H1 (cell line): ENCODE results near the gene EXOSC7. TPM values are rescaled to one million over a fixed set of nuclear protein-coding genes. Genes with fewer than 3 reads are reported as not detected.

Source experiments
- CTCF ChIA-PET: fragments of 300-600 bp; sonication (Branson Sonifier 250); formaldehyde crosslinking; loops from one replicate; lab custom pipeline; 2021; ENCODE audit not compliant: partially characterized antibody; lab: Charles Lee
- POLR2A ChIA-PET: fragments of 300-600 bp; sonication (Branson Sonifier 250); formaldehyde crosslinking; loops from one replicate; lab custom pipeline; 2021; ENCODE audit warnings: inconsistent platforms; ENCODE audit not compliant: partially characterized antibody; lab: Charles Lee
- DNase-seq, 2 experiments: peaks; one replicate each; pipeline versions ENCODE4 v3.0.0 to v3.0.0-alpha.2; 2010 to 2022; ENCODE audit warnings: low spot score in 2 of 2, low read depth in 1 of 2, mixed read lengths in 1 of 2
- FAIRE-seq: peaks from 2 replicates; lab custom pipeline; 2011; peaks lifted over from hg19 to GRCh38; lab: Jason Lieb, UNC
- H2AFZ ChIP-seq: 2 replicates; pipeline ENCODE4 v1.8.1; 2012; ENCODE audit warnings: low read length, inconsistent platforms
- H2AK5ac ChIP-seq: 2 replicates; pipeline ENCODE4 v1.6.1; 2013; ENCODE audit warnings: low read depth, low read length
- H2BK120ac ChIP-seq: replicated peaks from 2 replicates; pipeline ENCODE3; 2013; ENCODE audit warnings: low read depth, low read length, inconsistent platforms
- H2BK12ac ChIP-seq: 2 replicates; pipeline ENCODE4 v1.6.1; 2013; ENCODE audit warnings: low read depth, low read length
- H2BK15ac ChIP-seq: 2 replicates; pipeline ENCODE4 v1.6.1; 2013; ENCODE audit warnings: low read length
- H2BK20ac ChIP-seq: 2 replicates; pipeline ENCODE4 v1.6.1; 2013; ENCODE audit warnings: low read length
- H2BK5ac ChIP-seq: 2 replicates; pipeline ENCODE4 v1.6.1; 2013; ENCODE audit warnings: low read depth, low read length
- H3K14ac ChIP-seq: 2 replicates; pipeline ENCODE4 v1.6.1; 2013; ENCODE audit warnings: inconsistent platforms; ENCODE audit not compliant: insufficient read length
- H3K18ac ChIP-seq: 2 replicates; pipeline ENCODE4 v1.6.1; 2013; ENCODE audit warnings: low read length; ENCODE audit errors: extremely low read depth
- H3K23ac ChIP-seq: 2 replicates; pipeline ENCODE4 v1.6.1; 2013; ENCODE audit warnings: inconsistent platforms; ENCODE audit not compliant: insufficient read length
- H3K23me2 ChIP-seq: 2 replicates; pipeline ENCODE4 v1.6.1; 2013; ENCODE audit warnings: low read depth, low read length
- H3K27ac ChIP-seq: 2 replicates; pipeline ENCODE4 v1.6.1; 2011; ENCODE audit warnings: low read depth, low read length, inconsistent platforms
- H3K27me3 ChIP-seq, 4 experiments: replicated peaks in 1 of 4; 1 replicate in 1 of 4; 2 replicates in 3 of 4; pipeline versions ENCODE4 v1.6.1 to v1.8.1; 2011 to 2013; ENCODE audit warnings: low read length in 3 of 4, mild to moderate bottlenecking in 3 of 4, inconsistent platforms in 2 of 4, mixed read lengths in 2 of 4, moderate library complexity in 1 of 4; ENCODE audit not compliant: control insufficient read depth in 3 of 4, insufficient read depth in 3 of 4; ENCODE audit errors: extremely low read depth in 1 of 4
- H3K36me3 ChIP-seq, 4 experiments: 2 replicates each; pipeline versions ENCODE4 v1.6.1 to v1.8.1; 2011 to 2013; ENCODE audit warnings: mild to moderate bottlenecking in 4 of 4, low read length in 3 of 4, moderate library complexity in 2 of 4, control low read depth in 1 of 4, inconsistent platforms in 1 of 4; ENCODE audit not compliant: insufficient read depth in 4 of 4, control insufficient read depth in 2 of 4
- H3K4ac ChIP-seq: replicated peaks from 2 replicates; pipeline ENCODE3; 2013; ENCODE audit warnings: low read length, low read depth, mixed read lengths, inconsistent platforms; ENCODE audit not compliant: insufficient read length
- H3K4me1 ChIP-seq, 4 experiments: replicated peaks in 1 of 4; 1 replicate in 1 of 4; 2 replicates in 3 of 4; pipeline versions ENCODE4 v1.6.1 to v1.8.1; 2011 to 2013; ENCODE audit warnings: low read length in 3 of 4, inconsistent platforms in 2 of 4, mixed read lengths in 1 of 4; ENCODE audit not compliant: insufficient read depth in 4 of 4, control insufficient read depth in 3 of 4
- H3K4me2 ChIP-seq, 2 experiments: 2 replicates each; pipeline versions ENCODE4 v1.6.1 to v1.8.1; 2011 to 2013; ENCODE audit warnings: low read depth in 2 of 2, low read length in 2 of 2, control low read depth in 1 of 2, inconsistent platforms in 1 of 2, mild to moderate bottlenecking in 1 of 2; ENCODE audit not compliant: insufficient read depth in 1 of 2
- H3K4me3 ChIP-seq, 4 experiments: fragments of 200-600, 300-600 bp in 1 of 4; sonication (generic), shearing (Covaris generic), sonication (Bioruptor Twin) in 1 of 4; 2 replicates each; pipeline versions ENCODE4 v1.5.1 to v1.8.1; 2011 to 2016; ENCODE audit warnings: low read length in 4 of 4, low read depth in 3 of 4, control low read depth in 2 of 4, inconsistent platforms in 2 of 4, mild to moderate bottlenecking in 2 of 4, mixed read lengths in 1 of 4, moderate library complexity in 1 of 4; ENCODE audit not compliant: insufficient read depth in 2 of 4; ENCODE audit errors: extremely low read depth in 1 of 4
- H3K56ac ChIP-seq: replicated peaks from 2 replicates; pipeline ENCODE3; 2013; ENCODE audit warnings: low read depth, mild to moderate bottlenecking, mixed read lengths, low read length, inconsistent platforms; ENCODE audit not compliant: insufficient read length
- H3K79me1 ChIP-seq: 2 replicates; pipeline ENCODE4 v1.6.1; 2013; ENCODE audit warnings: low read depth, low read length, control low read depth
- H3K79me2 ChIP-seq, 2 experiments: 2 replicates each; pipeline versions ENCODE4 v1.6.1 to v1.8.1; 2012 to 2013; ENCODE audit warnings: low read length in 2 of 2, mild to moderate bottlenecking in 2 of 2, inconsistent platforms in 1 of 2; ENCODE audit not compliant: insufficient read depth in 2 of 2, control insufficient read depth in 1 of 2
- H3K9ac ChIP-seq, 4 experiments: replicated peaks in 1 of 4; 1 replicate in 1 of 4; 2 replicates in 3 of 4; pipeline versions ENCODE4 v1.6.1 to v1.8.1; 2011 to 2013; ENCODE audit warnings: low read depth in 3 of 4, low read length in 3 of 4, control low read depth in 2 of 4, mild to moderate bottlenecking in 2 of 4, moderate library complexity in 2 of 4, inconsistent platforms in 1 of 4; ENCODE audit errors: extremely low read depth in 1 of 4
- H3K9me3 ChIP-seq, 2 experiments: 2 replicates each; pipeline versions ENCODE4 v1.6.1 to v1.8.1; 2012 to 2013; ENCODE audit warnings: mild to moderate bottlenecking in 2 of 2, moderate library complexity in 2 of 2, control low read depth in 1 of 2, inconsistent platforms in 1 of 2, low read depth in 1 of 2, low read length in 1 of 2, mixed read lengths in 1 of 2; ENCODE audit not compliant: insufficient read depth in 2 of 2
- H4K20me1 ChIP-seq, 2 experiments: replicated peaks in 1 of 2; 2 replicates each; pipeline versions ENCODE3 to v1.8.1; 2011 to 2013; ENCODE audit warnings: inconsistent platforms in 2 of 2, low read length in 2 of 2, mild to moderate bottlenecking in 1 of 2; ENCODE audit not compliant: insufficient read depth in 2 of 2, control insufficient read depth in 1 of 2
- H4K5ac ChIP-seq: 2 replicates; pipeline ENCODE4 v1.6.1; 2013; ENCODE audit warnings: low read length, low read depth, mixed read lengths, inconsistent platforms; ENCODE audit not compliant: insufficient read length
- H4K8ac ChIP-seq: 2 replicates; pipeline ENCODE4 v1.8.0; 2013; ENCODE audit warnings: mild to moderate bottlenecking, moderate library complexity, low read length, inconsistent platforms; ENCODE audit not compliant: insufficient read depth; ENCODE audit errors: extremely low read depth
- H4K91ac ChIP-seq: replicated peaks from 2 replicates; pipeline ENCODE3; 2013; ENCODE audit warnings: low read length, mixed read lengths, inconsistent platforms; ENCODE audit not compliant: insufficient read length
- CHD1 ChIP-seq: IDR thresholded peaks from 2 replicates; pipeline ENCODE4 v1.6.1; 2012; ENCODE audit warnings: low read depth, low read length, improper control_type of control experiment
- JUN ChIP-seq: IDR thresholded peaks from 2 replicates; pipeline ENCODE4 v1.6.1; 2011; ENCODE audit warnings: low read depth, mild to moderate bottlenecking, improper control_type of control experiment, low read length
- JUND ChIP-seq: IDR thresholded peaks from 2 replicates; pipeline ENCODE4 v1.6.1; 2011; ENCODE audit warnings: mild to moderate bottlenecking, improper control_type of control experiment, low read length
- POLR2A ChIP-seq, 2 experiments: IDR thresholded peaks; 1 replicate in 1 of 2; 2 replicates in 1 of 2; pipeline ENCODE4 v1.6.1; 2011; ENCODE audit warnings: low read depth in 2 of 2, low read length in 2 of 2, mild to moderate bottlenecking in 2 of 2; ENCODE audit errors: control extremely low read depth in 1 of 2
- RBBP5 ChIP-seq: IDR thresholded peaks from 2 replicates; pipeline ENCODE4 v1.7.1; 2012; ENCODE audit warnings: low read depth, mild to moderate bottlenecking, inconsistent platforms, low read length, moderate library complexity, borderline replicate concordance
- SIN3A ChIP-seq, 2 experiments: IDR thresholded peaks in 1 of 2; conservative IDR thresholded peaks in 1 of 2; 2 replicates each; pipeline ENCODE4 v1.6.1; 2011 to 2012; ENCODE audit warnings: low read length in 2 of 2, improper control_type of control experiment in 1 of 2, low read depth in 1 of 2, mild to moderate bottlenecking in 1 of 2
- SP2 ChIP-seq: IDR thresholded peaks from 2 replicates; pipeline ENCODE4 v1.6.1; 2012; ENCODE audit warnings: mild to moderate bottlenecking, low read length, inconsistent platforms
- TAF1 ChIP-seq: IDR thresholded peaks from 2 replicates; pipeline ENCODE4 v1.6.1; 2011; ENCODE audit warnings: mild to moderate bottlenecking, low read depth, low read length
- TAF7 ChIP-seq: optimal IDR thresholded peaks from 2 replicates; pipeline ENCODE3; 2011; ENCODE audit warnings: low read depth, mild to moderate bottlenecking, inconsistent platforms, low read length, moderate library complexity, borderline replicate concordance
- TEAD4 ChIP-seq: IDR thresholded peaks from 2 replicates; pipeline ENCODE4 v1.6.1; 2012; ENCODE audit warnings: low read depth, low read length, inconsistent platforms, mixed read lengths
- WGBS, 2 experiments: shearing (Covaris generic) in 1 of 2; methylation state at CpG; one replicate each; pipeline versions ENCODE4 v1.1.6 to v1.1.7; 2013 to 2015; ENCODE audit warnings: low lambda C conversion rate in 2 of 2, mixed read lengths in 2 of 2, inconsistent platforms in 1 of 2, low coverage in 1 of 2, missing lambda C conversion rate in 1 of 2; ENCODE audit not compliant: insufficient replicate concordance in 2 of 2, insufficient coverage in 1 of 2, insufficient read length in 1 of 2; ENCODE audit errors: extremely low coverage in 1 of 2, missing lambda C conversion rate in 1 of 2; 5-methylcytosine and 5-hydroxymethylcytosine counted together
- polyA plus RNA-seq, 7 experiments: library from polyadenylated mRNA; depleted of rRNA in 3 of 7; stranded (reverse) in 5 of 7; unstranded in 2 of 7; fragments of >200 nt in 5 of 7; fragments of 200-250 nt in 2 of 7; gene quantifications; 1 replicate in 5 of 7; 2 replicates in 1 of 7; 4 replicates in 1 of 7; pipeline versions ENCODE4 v1.2.1 to v1.2.3, GENCODE V29; 2011 to 2013; ENCODE audit warnings: missing spikeins in 2 of 7, mixed read lengths in 2 of 7
- total RNA-seq: library from RNA; stranded (reverse); fragmentation: NEBNext Ultra II Directional; extraction: Animal tissue kit (Norgen Biotek cat#: 25700); gene quantifications from 2 replicates; pipeline ENCODE4 v1.2.1, GENCODE V29; 2021
- TF ChIP-seq, protein P1 (sequence below), 3 experiments: IDR thresholded peaks; 1 replicate in 2 of 3; 2 replicates in 1 of 3; pipeline versions ENCODE4 v1.5.1 to v1.6.1; 2011; ENCODE audit warnings: low read length in 3 of 3, mild to moderate bottlenecking in 3 of 3, inconsistent platforms in 2 of 3, low read depth in 1 of 3, moderate library complexity in 1 of 3; ENCODE audit not compliant: insufficient read depth in 1 of 3; ENCODE audit errors: control extremely low read depth in 1 of 3
- TF ChIP-seq, protein P2 (sequence below): IDR thresholded peaks from 2 replicates; pipeline ENCODE4 v1.6.1; 2012; ENCODE audit warnings: inconsistent platforms

The EXOSC7 gene
- total and polyA plus RNA-seq, 2 of the 8 experiments (the other 6 are each of a cell fraction or from before 2014, with no cell fraction given), result 92.7 to 94.5 TPM

DNA sequence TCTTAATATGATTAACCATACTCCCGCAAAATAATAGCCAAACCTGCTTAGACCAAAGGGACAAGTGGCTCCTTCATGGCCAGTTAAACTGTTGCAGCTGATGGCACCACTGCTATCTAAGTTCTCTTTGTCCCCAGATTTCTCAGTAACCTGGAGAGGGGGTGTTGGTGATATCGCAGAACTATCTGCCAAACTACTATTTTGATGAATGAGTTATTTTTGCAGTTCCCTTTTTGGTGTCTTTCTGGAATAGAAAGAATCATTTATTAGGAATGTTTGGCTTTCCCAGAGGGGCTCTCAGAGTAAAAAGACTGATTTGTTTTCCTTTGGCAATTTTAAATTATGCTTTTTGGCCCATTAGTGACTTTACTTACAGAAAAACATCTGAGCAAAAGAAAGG is 83.1 kb downstream of the EXOSC7 start:
- Histone ChIP-seq H3K27ac (no peak overlapping the region), H3K4me1 (peaks cover 2 to 10% (median 3%) of the 10 kb centered on the region in 4 experiments; a peak in 5 of 7 replicates), H2BK20ac (no peak overlapping the region), H2AK5ac (no peak overlapping the region), H3K79me2 (no peaks in the 10 kb centered on the region), H2BK15ac (no peak overlapping the region), H3K4me3 (no peak overlapping the region), H4K20me1 (peaks cover 0 to 2% of the 10 kb centered on the region in 2 experiments), H4K5ac (no peak overlapping the region), H3K23ac (no peak overlapping the region), H3K9me3 (no peaks in the 10 kb centered on the region), H2BK5ac (no peak overlapping the region), H3K9ac (no peak overlapping the region), H3K18ac (no peak overlapping the region), H4K91ac (no peak overlapping the region), H3K23me2 (no peaks in the 10 kb centered on the region), H3K56ac (no peak overlapping the region), H3K79me1 (no peaks in the 10 kb centered on the region), H3K27me3 (peaks cover 10 to 41% (median 39%) of the 10 kb centered on the region in 4 experiments), H2BK12ac (no peak overlapping the region), H4K8ac (no peak overlapping the region), H3K4ac (no peak overlapping the region), H3K4me2 (no peak overlapping the region), H3K36me3 (no peaks in the 10 kb centered on the region), H2BK120ac (no peak overlapping the region), H2AFZ (no peak overlapping the region), H3K14ac (no peak overlapping the region)
- ChIA-PET CTCF (interaction anchor here (14.6 kb wide), 1 partner anchor 19 kb away, joined by 263 read pairs; no protein-coding TSS in a partner anchor), POLR2A (no interaction called here)
- FAIRE-seq (no peak), DNase-seq (no peak)
- 88% methylated on average over 2 of the region's 2 CpGs; no CpG with 5 or more reads in 1 of the 2 experiments for WGBS, 2 experiments
- no peak for TF ChIP-seq RBBP5
- no peak for TF ChIP-seq JUND
- no peak for TF ChIP-seq SP2
- no peak for TF ChIP-seq SIN3A (conservative IDR thresholded peaks at IDR 0.05 in 1 of 2, IDR thresholded peaks at IDR 0.05 in 1 of 2; ENCODE audit: low read depth in 1 of 2, low read length in 2 of 2)
- no peak for TF ChIP-seq TAF1
- TF ChIP-seq TAF7, result no peak
- TF ChIP-seq JUN, result no peak
- no peak for TF ChIP-seq CHD1
- TF ChIP-seq, protein P1, sequence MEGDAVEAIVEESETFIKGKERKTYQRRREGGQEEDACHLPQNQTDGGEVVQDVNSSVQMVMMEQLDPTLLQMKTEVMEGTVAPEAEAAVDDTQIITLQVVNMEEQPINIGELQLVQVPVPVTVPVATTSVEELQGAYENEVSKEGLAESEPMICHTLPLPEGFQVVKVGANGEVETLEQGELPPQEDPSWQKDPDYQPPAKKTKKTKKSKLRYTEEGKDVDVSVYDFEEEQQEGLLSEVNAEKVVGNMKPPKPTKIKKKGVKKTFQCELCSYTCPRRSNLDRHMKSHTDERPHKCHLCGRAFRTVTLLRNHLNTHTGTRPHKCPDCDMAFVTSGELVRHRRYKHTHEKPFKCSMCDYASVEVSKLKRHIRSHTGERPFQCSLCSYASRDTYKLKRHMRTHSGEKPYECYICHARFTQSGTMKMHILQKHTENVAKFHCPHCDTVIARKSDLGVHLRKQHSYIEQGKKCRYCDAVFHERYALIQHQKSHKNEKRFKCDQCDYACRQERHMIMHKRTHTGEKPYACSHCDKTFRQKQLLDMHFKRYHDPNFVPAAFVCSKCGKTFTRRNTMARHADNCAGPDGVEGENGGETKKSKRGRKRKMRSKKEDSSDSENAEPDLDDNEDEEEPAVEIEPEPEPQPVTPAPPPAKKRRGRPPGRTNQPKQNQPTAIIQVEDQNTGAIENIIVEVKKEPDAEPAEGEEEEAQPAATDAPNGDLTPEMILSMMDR (IDR thresholded peaks at IDR 0.05; ENCODE audit: control extremely low read depth in 1 of 3, insufficient read depth in 1 of 3, low read depth in 1 of 3, low read length in 3 of 3), result no peak
- no peak for TF ChIP-seq POLR2A (IDR thresholded peaks at IDR 0.05; ENCODE audit: control extremely low read depth in 1 of 2, low read depth in 2 of 2, low read length in 2 of 2)
- TF ChIP-seq, protein P2, sequence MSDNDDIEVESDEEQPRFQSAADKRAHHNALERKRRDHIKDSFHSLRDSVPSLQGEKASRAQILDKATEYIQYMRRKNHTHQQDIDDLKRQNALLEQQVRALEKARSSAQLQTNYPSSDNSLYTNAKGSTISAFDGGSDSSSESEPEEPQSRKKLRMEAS, result no peak
- TF ChIP-seq TEAD4, result no peak
